ENCODE data around the gene DYRK2. TPM values are rescaled to one million over a fixed set of nuclear protein-coding genes. Genes with fewer than 3 reads are reported as not detected.

The DYRK2 gene
- total RNA-seq, 2 experiments from 2014 or later = 31.3 to 31.8 TPM

DNA sequence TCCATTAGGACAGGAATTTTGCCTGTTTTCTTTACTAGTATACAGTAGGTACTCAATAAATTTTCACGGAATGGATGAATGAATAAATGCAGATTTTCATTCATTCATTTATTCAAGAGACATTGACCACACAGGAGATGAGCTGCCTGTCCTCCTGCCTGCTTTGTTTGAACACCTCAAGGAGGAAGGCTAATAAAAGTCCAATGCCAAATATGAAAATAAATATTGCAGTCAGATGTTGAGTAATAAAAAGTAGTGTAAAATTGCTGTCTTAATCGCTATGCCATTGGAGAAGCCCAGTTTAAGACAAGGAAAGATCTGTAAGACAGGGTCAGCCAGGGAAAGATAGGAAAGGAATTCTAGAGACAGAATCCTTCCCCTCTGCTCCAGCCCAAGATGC is 47.4 kb downstream of the DYRK2 start:
- ChIA-PET CTCF (no interaction called here), POLR2A (no interaction called here)

DNA sequence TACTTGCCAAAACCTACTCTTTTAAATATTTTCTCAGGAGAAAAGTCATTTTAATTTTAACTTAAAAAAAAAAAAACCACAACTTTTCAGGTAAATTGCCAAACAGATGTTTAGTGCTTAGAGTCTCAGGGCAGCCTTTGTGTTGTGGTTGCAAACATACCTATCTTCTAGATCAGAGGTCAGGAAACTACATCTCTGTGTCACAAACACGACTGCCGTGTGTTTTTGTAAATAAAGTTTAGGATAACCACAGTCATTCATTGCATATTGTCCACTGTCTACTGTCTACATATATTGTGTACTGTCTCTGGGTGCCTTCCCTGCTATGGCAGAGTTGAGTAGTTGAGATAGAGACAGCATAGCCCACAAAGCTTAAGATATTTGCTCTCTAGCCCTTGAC is 48.9 kb downstream of the DYRK2 start:
- ChIA-PET POLR2A (no interaction called here), CTCF (no interaction called here)

DNA sequence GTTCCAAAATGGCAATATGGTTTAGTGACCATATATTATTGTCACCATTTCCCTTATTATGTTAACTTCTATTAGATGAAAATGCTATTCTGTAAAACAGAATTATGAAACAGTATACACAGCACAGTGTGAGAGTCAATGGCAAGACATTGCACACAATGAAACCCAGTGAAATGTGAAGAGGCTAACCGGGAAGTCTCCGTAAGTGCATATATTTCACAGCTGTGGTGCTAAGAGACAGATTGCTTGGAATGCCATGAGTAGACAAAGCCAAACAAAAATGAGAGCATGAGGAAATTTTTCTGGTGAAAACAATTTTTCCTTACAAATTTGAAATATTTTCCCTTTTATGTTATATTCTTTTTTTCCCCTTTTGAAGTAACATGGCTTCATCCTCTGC is 49.4 kb downstream of the DYRK2 start:
- CTCF ChIA-PET = no interaction called here
- POLR2A ChIA-PET = interaction anchor here (0.6 kb wide), 1 partner anchor 292 kb away, joined by 3 read pairs; no protein-coding TSS in a partner anchor

DNA sequence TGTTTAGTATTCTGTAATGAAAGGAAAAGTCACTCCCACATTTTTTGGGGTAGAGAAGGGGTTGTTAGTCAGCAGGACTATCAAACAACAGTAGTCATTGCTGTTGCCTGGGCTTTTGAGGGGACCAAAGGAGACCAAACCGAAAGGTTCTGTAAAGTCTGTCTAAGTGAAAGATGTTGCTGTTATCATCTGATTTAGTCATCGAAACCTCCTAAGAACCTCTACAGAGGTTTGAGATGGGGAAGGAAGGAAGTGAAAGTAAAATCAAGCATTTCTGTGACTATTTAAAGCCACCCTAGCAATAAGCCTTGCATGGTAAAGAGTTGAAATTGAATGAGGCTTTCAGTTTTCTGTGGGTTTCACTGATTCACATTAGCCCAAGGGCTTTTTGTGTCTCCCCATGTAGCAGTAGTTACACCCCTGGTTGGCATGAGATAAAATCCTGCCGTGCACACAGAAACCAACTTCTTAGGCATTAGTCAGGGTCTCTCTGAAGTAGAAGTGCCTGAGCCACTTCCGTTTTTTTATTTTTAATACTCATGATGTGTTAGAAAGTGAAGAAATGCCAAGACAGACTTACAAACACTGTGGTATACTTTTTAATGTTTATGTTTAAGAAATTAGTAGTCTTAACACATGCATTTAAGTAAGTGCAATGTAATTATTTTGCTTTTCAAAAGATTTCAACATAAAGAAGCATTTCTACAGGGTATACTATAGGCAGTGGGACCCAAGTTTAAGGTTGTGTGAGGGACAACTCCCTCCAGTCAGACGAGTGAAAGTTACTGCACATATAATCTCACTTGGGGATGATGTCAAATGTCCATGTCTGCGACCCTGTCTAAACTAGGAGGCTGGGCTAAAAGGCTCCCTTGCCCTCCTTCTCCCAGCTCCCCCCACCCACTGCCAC is 50.4 kb downstream of the DYRK2 start:
- POLR2A ChIA-PET = no interaction called here
- CTCF ChIA-PET = interaction anchor here (1.0 kb wide), 1 partner anchor 328 kb away, joined by 3 read pairs; no protein-coding TSS in a partner anchor

DNA sequence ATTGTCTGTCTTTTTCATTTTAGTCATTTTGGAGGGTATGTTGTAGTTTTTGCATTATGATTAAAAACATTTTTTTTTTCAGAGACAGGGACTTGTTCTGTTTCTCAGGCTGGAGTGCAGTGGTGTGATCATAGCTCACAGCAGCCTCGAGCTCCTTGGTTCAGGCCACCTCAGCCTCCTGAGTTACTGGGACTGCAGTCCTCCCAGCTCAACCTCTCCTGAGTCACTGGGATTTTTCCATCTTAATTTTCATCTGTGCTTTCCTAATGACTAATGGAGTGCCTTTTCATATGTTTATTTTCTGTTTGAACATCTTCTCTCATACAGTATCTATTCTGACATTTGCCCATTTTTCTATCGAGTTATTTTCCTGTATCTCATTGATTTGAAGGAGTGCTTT is 52.6 kb downstream of the DYRK2 start:
- ChIA-PET CTCF (no interaction called here), POLR2A (no interaction called here)

DNA sequence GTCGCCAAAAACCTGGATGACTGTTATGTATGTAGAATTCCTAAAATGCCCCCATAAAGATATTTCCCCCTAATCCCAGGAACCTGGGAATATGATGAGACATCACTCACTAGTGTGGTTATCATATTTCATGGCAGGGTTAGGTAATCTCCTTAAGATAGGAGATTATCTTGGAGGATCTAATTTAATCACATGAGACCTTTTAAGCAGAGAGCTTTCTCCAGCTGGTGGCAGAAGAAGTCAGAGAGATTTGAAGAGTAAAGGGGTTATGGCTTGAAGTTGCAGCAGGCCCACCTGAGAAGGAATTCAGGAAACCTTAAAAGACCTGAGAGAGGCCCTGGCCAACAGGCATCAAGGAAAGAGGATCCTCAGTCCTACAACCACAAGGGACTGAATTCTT is 53.6 kb downstream of the DYRK2 start:
- ChIA-PET POLR2A (no interaction called here), CTCF (no interaction called here)

DNA sequence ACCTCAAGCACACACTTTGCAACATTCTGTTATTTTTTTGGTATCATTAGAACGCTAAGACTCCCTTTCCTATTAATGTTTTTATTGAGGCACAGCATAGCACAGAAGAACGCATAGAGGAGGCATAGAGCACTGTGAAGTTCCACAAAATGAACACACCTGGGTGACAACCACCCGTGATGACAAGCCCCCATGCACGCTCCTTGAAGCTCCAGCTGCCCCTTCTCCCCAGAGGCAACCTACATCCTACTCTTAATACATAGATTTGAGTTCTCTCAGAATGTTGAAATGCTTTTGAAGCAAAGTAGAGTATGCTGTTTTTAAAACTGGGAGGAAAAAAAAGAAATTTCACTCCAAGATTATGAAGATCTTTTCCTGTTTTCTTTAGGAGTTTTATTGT is 55.5 kb downstream of the DYRK2 start:
- ChIA-PET CTCF (no interaction called here), POLR2A (no interaction called here)

DNA sequence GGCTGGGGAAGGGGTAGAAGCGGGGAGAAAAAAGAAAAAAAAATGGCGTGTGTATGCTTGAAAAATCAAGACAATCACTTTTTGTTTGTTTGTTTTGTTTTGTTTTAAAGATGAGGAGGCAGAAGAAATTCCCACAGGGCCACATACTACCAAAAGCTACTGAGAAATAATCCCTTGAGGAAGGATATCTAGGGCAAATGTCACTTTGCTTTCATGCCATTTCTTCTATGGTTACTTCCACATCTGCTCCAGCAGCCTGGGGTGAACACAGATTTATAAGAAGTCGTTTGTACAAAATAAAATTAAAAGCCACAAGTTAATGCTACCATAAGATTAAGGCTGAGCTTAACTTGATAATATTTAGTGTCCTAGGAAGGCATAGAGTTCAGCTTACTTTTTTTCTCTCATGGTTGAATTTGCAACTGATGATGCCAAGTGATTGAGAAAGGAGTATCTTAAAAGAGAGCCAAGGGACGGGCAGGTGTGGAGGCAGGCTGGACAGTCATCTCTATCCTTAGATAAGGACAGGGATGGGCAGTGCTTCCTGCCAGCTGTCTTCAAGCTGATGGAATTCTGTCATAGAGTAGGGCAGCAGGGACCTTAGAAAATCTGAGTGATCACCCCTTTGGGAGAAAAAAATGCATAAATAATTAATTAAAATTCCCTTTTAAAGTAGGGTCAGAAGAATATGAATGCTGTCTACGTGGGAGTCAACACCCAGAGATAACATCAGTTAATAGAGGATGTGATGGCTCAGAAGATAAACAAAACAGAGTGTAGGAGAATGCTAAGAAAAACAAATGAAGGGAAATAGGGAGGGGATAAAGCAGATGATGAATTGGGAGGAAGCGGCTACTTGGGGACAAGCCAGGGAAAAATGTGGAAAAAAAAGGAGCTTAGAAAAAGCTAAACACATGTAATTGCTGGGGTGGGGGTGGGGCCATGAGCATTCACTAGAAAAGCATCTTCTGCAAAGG is 57.1 kb downstream of the DYRK2 start:
- ChIA-PET POLR2A (no interaction called here), CTCF (no interaction called here)

DNA sequence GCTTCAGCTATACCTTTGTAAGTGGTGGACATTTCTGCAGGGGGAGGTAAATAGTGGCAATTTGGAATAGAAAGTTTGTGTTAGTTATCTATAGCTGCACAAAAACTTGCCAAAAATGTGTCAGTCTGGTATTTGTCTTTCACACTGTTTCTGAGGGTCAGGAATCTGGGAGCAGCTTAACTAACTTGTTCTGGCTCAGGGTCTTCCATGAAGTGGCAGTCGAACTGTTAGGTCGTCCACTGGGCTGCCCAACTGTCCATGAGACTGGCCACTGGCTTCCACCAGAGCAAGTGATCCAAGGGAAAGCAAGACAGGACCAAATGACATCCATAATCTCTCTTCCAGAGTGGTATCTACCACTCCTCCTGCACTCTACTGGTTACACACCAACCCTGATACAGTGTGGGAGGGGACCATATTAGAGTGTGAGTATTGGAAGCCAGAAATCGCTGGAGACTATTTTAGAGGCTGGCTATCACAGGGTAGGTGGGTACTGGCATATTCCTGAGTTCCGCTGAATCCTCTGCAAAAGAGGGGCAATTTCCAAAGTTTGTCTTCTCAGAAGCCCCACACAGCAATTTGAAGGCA is 60.9 kb downstream of the DYRK2 start:
- CTCF ChIA-PET = no interaction called here
- POLR2A ChIA-PET = no interaction called here

DNA sequence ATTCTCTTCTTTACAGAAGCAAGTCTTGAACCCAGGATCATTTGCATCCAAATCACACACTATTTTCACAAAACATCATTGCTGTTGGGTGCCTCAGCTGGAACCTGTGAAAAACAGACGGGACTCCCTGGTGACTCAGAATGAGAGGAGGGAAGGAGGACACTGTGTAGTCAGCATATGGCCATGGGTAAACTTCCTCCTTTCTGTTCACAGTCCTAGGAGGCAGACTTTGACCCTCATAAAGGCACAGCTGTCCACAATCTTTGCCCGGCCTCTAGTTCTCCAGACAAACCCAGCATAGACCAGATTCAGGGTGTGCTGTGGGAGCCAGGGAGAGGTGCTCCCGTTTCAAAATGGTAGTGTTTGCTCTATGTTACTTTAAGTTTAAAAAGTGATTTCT is 62.0 kb downstream of the DYRK2 start:
- ChIA-PET CTCF (no interaction called here), POLR2A (no interaction called here)

DNA sequence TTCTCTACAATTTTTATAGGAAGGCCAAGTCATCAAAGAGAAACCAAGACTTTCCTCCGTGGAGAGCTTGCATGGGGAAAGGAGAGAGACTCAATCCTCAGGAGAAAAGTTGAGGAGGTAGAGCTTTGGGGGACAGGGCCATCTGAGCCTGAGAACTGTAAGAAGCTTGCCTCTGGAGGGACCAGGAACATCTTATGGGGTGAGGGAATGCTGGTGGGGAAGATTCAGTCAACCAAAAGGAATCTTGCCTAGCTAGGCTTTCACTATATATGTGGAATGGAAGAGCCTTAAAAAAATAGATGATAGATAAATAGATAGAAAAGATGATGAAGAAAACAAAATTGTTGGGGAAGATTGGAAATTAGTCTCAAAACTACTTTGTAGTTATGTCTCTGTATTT is 63.5 kb downstream of the DYRK2 start:
- ChIA-PET POLR2A (no interaction called here), CTCF (no interaction called here)

DNA sequence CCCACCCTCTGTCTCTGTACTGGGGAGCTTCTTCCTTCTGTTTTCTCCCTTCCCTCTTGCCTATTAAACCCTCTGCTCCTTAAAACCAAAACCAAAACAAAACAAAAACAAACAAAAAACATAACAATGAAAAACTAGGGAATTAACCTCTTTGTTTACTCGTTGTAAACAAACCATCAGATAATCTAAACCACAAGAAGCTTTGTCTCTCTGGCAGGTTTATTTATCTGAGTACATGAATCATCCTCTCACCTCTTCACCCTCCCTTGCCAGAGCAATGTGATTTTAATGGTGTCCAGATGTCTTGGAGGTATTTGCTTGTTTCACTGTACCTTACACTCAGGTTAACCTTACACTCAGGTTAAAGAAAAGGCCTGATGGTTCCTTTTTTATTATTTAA is 66.1 kb downstream of the DYRK2 start:
- ChIA-PET CTCF (no interaction called here), POLR2A (no interaction called here)
